A673 (cell line): Measurements from ENCODE around the gene FUZ. TPM values are rescaled to one million over a fixed set of nuclear protein-coding genes. Genes with fewer than 3 reads are reported as not detected.

Experiments
- BruUV-seq: library from RNA; stranded (reverse); fragments of 400-500 nt; replicated peaks from 2 replicates; lab custom pipeline; 2021; lab: Mats Ljungman, UMichigan
- CTCF ChIA-PET: fragments of 300-600 bp; sonication (Branson Sonifier 250); formaldehyde crosslinking; loops from one replicate; lab custom pipeline; 2022; ENCODE audit warnings: antibody characterized with exemption; lab: Charles Lee
- POLR2A ChIA-PET: fragments of 300-600 bp; sonication (Branson Sonifier 250); formaldehyde crosslinking; loops from one replicate; lab custom pipeline; 2022; ENCODE audit warnings: antibody characterized with exemption; ENCODE audit not compliant: low non-redundant PET; lab: Charles Lee
- DNase-seq: peaks from one replicate; pipeline ENCODE4 v3.0.0-alpha.2; 2015; ENCODE audit warnings: low spot score
- H3K27ac ChIP-seq: fragments of 200-600 bp; sonication (generic); 2 replicates; pipeline ENCODE4 v1.5.1; 2016; ENCODE audit warnings: mixed run types, low read depth, mild to moderate bottlenecking, mixed read lengths, antibody characterized with exemption, low read length; ENCODE audit not compliant: poor library complexity, severe bottlenecking
- H3K27me3 ChIP-seq: fragments of 200-600 bp; sonication (generic); replicated peaks from 2 replicates; pipeline ENCODE4 v1.6.1; 2017; ENCODE audit warnings: mixed run types, low read depth, mild to moderate bottlenecking, mixed read lengths, antibody characterized with exemption, low read length; ENCODE audit not compliant: insufficient read depth, poor library complexity
- H3K36me3 ChIP-seq: fragments of 200-600 bp; sonication (generic); 2 replicates; pipeline ENCODE4 v1.6.1; 2016; ENCODE audit warnings: mixed run types, mild to moderate bottlenecking, mixed read lengths, antibody characterized with exemption, low read length; ENCODE audit not compliant: insufficient read depth, poor library complexity, severe bottlenecking
- H3K4me1 ChIP-seq: fragments of 200-600 bp; sonication (generic); 2 replicates; pipeline ENCODE4 v1.6.1; 2017; ENCODE audit warnings: mixed run types, mild to moderate bottlenecking, mixed read lengths, antibody characterized with exemption, low read length; ENCODE audit not compliant: insufficient read depth, poor library complexity, severe bottlenecking
- H3K4me3 ChIP-seq: fragments of 200-600 bp; sonication (generic); 2 replicates; pipeline ENCODE4 v1.5.1; 2016; ENCODE audit warnings: low read depth, mixed run types, mild to moderate bottlenecking, mixed read lengths, low read length; ENCODE audit not compliant: poor library complexity, severe bottlenecking
- H3K9me3 ChIP-seq: fragments of 200-600 bp; sonication (generic); 2 replicates; pipeline ENCODE4 v1.6.1; 2016; ENCODE audit warnings: mixed run types, low read depth, mild to moderate bottlenecking, mixed read lengths, antibody characterized with exemption, low read length; ENCODE audit not compliant: poor library complexity, severe bottlenecking
- EZH2 ChIP-seq: fragments of 200-600 bp; sonication (generic); IDR thresholded peaks from 2 replicates; pipeline ENCODE4 v1.6.1; 2017; ENCODE audit warnings: borderline replicate concordance, low read depth, mild to moderate bottlenecking, mixed read lengths, antibody characterized with exemption, low read length; ENCODE audit not compliant: poor library complexity, severe bottlenecking
- intact Hi-C: fragments of 100-400 bp; cut with micrococcal nuclease; formaldehyde crosslinking; loops from one replicate; pipeline ENCODE4 v1.10.0; 2022; ENCODE audit not compliant: unreplicated experiment
- total RNA-seq: library from RNA; stranded (reverse); gene quantifications from 2 replicates; pipeline ENCODE4 v1.2.3, GENCODE V29; 2021
- TF ChIP-seq, protein P1 (sequence below): fragments of 300-800, 200-600 bp; sonication (generic); conservative IDR thresholded peaks from 2 replicates; pipeline ENCODE4 v1.5.1; 2017; ENCODE audit warnings: low read depth, mild to moderate bottlenecking, antibody characterized with exemption, low read length, moderate library complexity, mixed read lengths

Gene FUZ
- total RNA-seq, 1 experiment from 2014 or later, result 53.0 TPM

DNA sequence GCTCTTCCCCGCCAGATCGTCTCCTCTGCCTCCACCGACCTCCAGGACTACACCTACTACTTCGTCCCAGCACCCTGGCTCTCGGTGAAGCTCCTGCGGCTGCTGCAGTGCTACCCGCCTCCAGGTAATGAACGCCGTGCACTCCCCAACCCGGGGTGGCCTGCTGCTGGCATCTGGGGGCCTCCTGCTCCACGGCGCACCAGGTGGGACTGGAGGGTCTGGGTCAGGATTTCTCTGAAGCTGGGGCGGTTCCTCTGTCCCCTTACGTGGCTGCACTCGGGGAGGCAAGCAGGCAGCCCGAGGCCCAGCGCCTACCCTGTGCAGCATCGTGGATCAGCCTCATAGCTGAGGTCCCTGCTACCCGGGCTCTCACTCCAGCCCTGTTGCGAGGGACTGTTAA is 17.5 kb downstream of the FUZ start:
- TF ChIP-seq EZH2, result no peak
- TF ChIP-seq, protein P1, sequence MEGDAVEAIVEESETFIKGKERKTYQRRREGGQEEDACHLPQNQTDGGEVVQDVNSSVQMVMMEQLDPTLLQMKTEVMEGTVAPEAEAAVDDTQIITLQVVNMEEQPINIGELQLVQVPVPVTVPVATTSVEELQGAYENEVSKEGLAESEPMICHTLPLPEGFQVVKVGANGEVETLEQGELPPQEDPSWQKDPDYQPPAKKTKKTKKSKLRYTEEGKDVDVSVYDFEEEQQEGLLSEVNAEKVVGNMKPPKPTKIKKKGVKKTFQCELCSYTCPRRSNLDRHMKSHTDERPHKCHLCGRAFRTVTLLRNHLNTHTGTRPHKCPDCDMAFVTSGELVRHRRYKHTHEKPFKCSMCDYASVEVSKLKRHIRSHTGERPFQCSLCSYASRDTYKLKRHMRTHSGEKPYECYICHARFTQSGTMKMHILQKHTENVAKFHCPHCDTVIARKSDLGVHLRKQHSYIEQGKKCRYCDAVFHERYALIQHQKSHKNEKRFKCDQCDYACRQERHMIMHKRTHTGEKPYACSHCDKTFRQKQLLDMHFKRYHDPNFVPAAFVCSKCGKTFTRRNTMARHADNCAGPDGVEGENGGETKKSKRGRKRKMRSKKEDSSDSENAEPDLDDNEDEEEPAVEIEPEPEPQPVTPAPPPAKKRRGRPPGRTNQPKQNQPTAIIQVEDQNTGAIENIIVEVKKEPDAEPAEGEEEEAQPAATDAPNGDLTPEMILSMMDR, result no peak
- no peak overlapping the region for H3K4me3 ChIP-seq
- DNase-seq, result no peak
- H3K36me3 ChIP-seq, result peaks cover 33% of the 10 kb centered on the region
- ChIA-PET CTCF (no interaction called here), POLR2A (no interaction called here)
- no peaks in the 10 kb centered on the region for H3K9me3 ChIP-seq
- no peaks in the 10 kb centered on the region for H3K27me3 ChIP-seq
- H3K4me1 ChIP-seq, result no peaks in the 10 kb centered on the region
- H3K27ac ChIP-seq, result no peak overlapping the region
- intact Hi-C loops, result no loop called here
- no TSS peak for BruUV-seq

DNA sequence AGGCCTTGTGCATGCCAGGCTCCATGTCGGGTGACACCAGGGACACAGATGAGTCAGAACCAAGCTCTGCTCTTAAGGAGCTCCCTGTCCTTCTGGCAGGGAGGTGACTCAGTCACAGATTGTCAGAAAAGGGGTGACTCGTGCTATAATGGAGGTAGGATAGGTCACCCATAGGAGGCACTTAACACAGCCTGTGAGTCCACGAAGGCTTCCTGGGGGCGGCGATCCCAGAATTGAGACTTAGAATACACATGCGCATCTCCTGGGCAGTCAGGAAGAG is 19.6 kb downstream of the FUZ start:
- POLR2A ChIA-PET, result no interaction called here
- H3K27me3 ChIP-seq, result no peaks in the 10 kb centered on the region
- CTCF ChIA-PET, result no interaction called here
- TF ChIP-seq, protein P1, result no peak
- no peak for TF ChIP-seq EZH2
- intact Hi-C loops, result no loop called here
- H3K27ac ChIP-seq, result no peak overlapping the region
- BruUV-seq, result no TSS peak
- peaks cover 24% of the 10 kb centered on the region for H3K36me3 ChIP-seq
- H3K4me3 ChIP-seq, result no peak overlapping the region
- H3K4me1 ChIP-seq, result no peaks in the 10 kb centered on the region
- H3K9me3 ChIP-seq, result no peaks in the 10 kb centered on the region
- no peak for DNase-seq

DNA sequence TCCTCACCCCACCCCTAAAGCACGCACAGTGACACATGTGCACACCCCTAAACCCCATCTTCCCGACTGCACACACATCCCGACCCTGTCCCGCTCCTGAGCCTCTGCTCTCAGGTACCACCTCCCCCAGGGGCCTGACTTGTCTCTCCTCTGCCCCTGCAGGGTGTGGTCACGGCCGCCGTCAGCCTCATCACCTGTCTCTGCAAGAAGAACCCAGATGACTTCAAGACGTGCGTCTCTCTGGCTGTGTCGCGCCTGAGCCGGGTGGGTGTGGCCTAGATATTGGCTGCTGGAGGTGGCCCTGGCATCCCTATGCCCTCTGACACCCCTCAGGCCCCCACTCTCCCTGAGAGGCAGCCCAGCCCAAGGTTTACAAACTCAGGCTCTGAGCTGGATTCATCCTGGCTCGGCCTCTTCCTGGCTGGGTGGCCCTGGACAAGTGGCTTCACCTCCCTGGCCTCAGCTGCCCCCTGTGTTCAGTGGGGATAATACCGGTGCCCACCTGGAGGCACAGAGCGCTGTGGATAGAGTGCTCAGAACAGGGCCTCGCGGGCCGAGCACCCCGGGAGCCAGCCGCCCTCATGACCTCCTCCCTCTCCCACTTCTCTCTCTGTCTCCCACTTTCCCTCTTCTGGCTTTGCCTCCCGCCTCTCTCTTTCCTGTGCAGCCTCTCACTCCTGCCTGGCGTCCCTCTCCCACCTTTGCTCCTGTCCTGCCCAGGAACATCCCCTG is 20.1 kb downstream of the FUZ start:
- DNase-seq, result no peak
- no peaks in the 10 kb centered on the region for H3K4me1 ChIP-seq
- TF ChIP-seq, protein P1, result no peak
- no peak for TF ChIP-seq EZH2
- H3K27me3 ChIP-seq, result no peaks in the 10 kb centered on the region
- H3K9me3 ChIP-seq, result no peaks in the 10 kb centered on the region
- no TSS peak for BruUV-seq
- no peak overlapping the region for H3K4me3 ChIP-seq
- peaks cover 24% of the 10 kb centered on the region for H3K36me3 ChIP-seq
- no peak overlapping the region for H3K27ac ChIP-seq
- intact Hi-C loops, result no loop called here
- ChIA-PET POLR2A (no interaction called here), CTCF (no interaction called here)
